NCI-H748 (cell line): Measurements from ENCODE around the gene DSG4.

ENCODE experiments used
- DNase-seq: peaks from one replicate; lab custom pipeline; 2025; ENCODE audit not compliant: unreplicated experiment; lab: John Stamatoyannopoulos, UW

DSG4 gene

GRCh38 chr18:31403409-31403808 lies 26.8 kb downstream of the DSG4 start:
- DNase-seq, result no peak

- no peak for DNase-seq
Observed at GRCh38 chr18:31407649-31408048, 31.1 kb downstream of the DSG4 start.

- DNase-seq, result no peak
Observed at GRCh38 chr18:31409276-31409675, 32.7 kb downstream of the DSG4 start.

GRCh38 chr18:31410716-31411483 lies 34.3 kb downstream of the DSG4 start:
- DNase-seq, result no peak

- DNase-seq, result no peak
Observed at GRCh38 chr18:31413137-31413536, 36.6 kb downstream of the DSG4 start.

- no peak for DNase-seq
Observed at GRCh38 chr18:31417850-31418249, 41.3 kb downstream of the DSG4 start.

- no peak for DNase-seq
Observed at GRCh38 chr18:31419457-31419932, 42.9 kb downstream of the DSG4 start.

- no peak for DNase-seq
Observed at GRCh38 chr18:31420032-31420431, 43.5 kb downstream of the DSG4 start.

- DNase-seq, result no peak
Observed at GRCh38 chr18:31420524-31420923, 43.9 kb downstream of the DSG4 start.

GRCh38 chr18:31424383-31424988 lies 47.9 kb downstream of the DSG4 start:
- peak; percentile 28 for DNase-seq

- no peak for DNase-seq
Observed at GRCh38 chr18:31426021-31426420, 49.4 kb downstream of the DSG4 start.

GRCh38 chr18:31426871-31427406 lies 50.4 kb downstream of the DSG4 start:
- DNase-seq, result no peak

- DNase-seq, result no peak
Observed at GRCh38 chr18:31428211-31428610, 51.6 kb downstream of the DSG4 start.

GRCh38 chr18:31429623-31430022 lies 53.0 kb downstream of the DSG4 start:
- DNase-seq, result no peak

- DNase-seq, result no peak
Observed at GRCh38 chr18:31430072-31430471, 53.5 kb downstream of the DSG4 start.

GRCh38 chr18:31430554-31430953 lies 54.0 kb downstream of the DSG4 start:
- DNase-seq, result no peak

GRCh38 chr18:31432316-31432715 lies 55.7 kb downstream of the DSG4 start:
- DNase-seq, result no peak

- no peak for DNase-seq
Observed at GRCh38 chr18:31436825-31437224, 60.2 kb downstream of the DSG4 start.

GRCh38 chr18:31438402-31438801 lies 61.8 kb downstream of the DSG4 start:
- no peak for DNase-seq

GRCh38 chr18:31439807-31440325 lies 63.3 kb downstream of the DSG4 start:
- DNase-seq, result no peak

GRCh38 chr18:31440787-31441186 lies 64.2 kb downstream of the DSG4 start:
- no peak for DNase-seq

GRCh38 chr18:31441493-31441892 lies 64.9 kb downstream of the DSG4 start:
- no peak for DNase-seq
